ENCODE measurements around the gene ATXN7L1.

ATXN7L1 gene, protein sequence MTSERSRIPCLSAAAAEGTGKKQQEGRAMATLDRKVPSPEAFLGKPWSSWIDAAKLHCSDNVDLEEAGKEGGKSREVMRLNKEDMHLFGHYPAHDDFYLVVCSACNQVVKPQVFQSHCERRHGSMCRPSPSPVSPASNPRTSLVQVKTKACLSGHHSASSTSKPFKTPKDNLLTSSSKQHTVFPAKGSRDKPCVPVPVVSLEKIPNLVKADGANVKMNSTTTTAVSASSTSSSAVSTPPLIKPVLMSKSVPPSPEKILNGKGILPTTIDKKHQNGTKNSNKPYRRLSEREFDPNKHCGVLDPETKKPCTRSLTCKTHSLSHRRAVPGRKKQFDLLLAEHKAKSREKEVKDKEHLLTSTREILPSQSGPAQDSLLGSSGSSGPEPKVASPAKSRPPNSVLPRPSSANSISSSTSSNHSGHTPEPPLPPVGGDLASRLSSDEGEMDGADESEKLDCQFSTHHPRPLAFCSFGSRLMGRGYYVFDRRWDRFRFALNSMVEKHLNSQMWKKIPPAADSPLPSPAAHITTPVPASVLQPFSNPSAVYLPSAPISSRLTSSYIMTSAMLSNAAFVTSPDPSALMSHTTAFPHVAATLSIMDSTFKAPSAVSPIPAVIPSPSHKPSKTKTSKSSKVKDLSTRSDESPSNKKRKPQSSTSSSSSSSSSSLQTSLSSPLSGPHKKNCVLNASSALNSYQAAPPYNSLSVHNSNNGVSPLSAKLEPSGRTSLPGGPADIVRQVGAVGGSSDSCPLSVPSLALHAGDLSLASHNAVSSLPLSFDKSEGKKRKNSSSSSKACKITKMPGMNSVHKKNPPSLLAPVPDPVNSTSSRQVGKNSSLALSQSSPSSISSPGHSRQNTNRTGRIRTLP

DNA sequence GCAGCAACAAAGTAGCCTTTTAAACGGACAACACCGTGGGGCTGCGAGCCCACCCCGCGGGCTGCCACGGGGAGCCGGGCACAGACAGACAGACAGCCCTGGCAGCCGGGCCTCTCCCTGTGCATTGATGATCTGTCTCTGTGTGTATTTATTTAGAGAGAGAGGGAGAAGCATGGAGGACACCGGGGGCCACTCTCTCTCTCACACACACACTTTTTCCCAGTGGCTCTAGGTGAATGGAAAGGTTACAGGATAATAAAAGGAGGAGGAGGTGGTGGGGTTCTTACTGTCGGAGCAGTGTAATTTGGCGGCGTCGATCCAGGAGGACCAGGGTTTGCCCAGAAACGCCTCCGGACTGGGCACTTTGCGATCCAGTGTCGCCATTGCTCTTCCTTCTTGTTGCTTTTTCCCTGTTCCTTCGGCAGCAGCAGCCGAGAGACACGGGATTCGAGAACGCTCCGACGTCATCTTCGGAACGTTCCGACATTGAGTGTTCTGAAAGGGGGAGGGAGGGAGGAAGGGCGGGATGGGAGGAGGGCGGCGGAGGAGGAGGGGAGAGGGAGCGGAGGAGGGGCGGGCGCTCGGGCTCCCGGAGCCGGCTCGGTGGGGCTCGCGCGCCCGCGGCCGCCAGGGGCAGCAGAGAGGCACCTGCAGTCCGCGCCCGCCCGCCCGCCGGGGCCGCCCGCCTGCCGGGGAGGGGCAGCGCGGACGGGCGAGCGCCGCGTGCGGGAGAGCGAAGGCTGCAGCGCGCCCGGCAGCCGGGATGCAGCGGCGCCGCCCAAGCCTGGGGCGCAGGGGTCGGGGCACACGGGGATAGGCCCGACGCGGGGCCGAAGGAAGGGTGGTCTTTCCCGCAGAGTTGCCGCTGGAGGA is at the start of gene ATXN7L1:
ATXN7L1 (minus strand) TSS at position 509 of the 873 bp plus-strand sequence; CDS start at position 468, 41 bp downstream.
- ATAC-seq = peak; percentile 84 to 87

DNA sequence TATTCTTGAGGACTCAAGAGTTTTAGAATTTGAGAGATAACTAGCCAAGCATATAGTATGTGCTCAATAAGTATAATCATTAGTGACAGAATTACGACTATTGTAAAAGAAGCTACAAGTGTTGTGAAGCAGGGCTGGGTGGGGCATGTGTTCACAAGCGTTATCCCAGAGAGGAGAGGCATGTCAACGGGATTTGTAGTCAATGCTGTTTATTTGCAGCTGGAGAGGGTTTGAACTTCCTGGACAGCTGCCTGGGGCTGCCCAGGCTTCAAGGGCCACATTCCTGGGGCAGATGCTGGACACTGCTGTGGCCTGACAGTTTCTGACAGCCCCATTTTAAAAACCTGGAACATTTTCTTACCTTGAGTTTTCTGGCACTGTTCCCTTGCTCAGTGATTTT is 49.7 kb upstream of the ATXN7L1 start:
- ATAC-seq = no peak

DNA sequence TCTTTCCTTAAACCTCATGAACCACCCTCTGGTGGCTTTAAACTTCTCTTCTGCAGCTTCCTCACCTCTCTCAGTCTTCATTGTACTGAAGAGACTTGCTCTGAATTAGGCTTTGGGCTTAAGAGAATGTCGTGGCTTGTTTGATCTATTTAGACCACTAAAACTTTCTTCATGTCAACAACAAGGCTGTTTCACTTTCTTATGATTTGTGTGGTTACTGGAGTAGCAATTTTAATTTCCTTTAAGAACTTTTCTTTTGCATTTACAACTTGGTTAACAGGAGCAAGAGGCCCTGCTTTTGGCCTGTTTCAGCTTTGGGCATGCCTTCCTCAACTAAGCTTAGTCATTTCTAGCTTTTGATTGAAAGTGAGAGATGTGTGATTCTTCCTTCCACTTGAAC is 48.5 kb upstream of the ATXN7L1 start:
- ATAC-seq = peak; percentile 76 to 78

- ATAC-seq = no peak
Measured at GRCh38 chr7:105920766-105921165, 44.4 kb upstream of the ATXN7L1 start.

DNA sequence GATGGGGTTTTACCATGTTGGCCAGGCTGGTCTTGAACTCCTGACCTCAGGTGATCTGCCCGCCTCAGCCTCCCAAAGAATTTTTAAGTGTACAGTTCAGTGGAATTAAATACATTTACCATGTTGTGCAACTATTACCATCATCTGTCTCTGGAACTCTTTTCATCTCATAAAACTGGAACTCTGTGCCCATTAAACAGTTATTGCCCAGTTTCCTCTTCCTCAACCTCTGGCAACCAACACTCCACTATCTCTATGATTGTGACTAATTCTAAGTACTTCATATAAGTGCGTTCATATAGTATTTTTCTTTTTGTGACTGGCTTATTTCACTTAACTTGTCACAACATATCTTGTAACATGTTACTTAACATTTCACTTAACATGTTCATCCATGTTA is 41.3 kb upstream of the ATXN7L1 start:
- ATAC-seq = no peak

DNA sequence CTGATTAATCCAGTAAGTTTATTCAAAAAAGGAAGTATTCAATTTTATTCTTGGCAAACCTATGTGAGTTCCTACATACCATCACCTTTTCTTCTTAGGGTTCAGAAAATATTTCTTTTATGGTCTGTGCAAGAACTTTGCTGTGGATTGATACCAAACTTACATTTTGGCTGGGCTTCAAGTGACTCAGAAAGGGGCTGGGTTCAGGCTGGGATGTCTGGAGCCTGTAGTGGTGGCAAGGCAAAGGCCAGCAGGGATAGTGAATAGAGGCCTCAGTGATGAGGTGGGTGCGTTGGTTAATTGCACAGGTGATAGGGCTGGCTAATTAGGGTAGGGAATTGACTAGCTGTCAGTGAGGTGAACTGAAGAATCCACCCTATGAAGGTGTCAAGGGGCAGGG is 40.2 kb upstream of the ATXN7L1 start:
- ATAC-seq = no peak

GRCh38 chr7:105913947-105914346 is 37.5 kb upstream of the ATXN7L1 start:
- no peak for ATAC-seq

DNA sequence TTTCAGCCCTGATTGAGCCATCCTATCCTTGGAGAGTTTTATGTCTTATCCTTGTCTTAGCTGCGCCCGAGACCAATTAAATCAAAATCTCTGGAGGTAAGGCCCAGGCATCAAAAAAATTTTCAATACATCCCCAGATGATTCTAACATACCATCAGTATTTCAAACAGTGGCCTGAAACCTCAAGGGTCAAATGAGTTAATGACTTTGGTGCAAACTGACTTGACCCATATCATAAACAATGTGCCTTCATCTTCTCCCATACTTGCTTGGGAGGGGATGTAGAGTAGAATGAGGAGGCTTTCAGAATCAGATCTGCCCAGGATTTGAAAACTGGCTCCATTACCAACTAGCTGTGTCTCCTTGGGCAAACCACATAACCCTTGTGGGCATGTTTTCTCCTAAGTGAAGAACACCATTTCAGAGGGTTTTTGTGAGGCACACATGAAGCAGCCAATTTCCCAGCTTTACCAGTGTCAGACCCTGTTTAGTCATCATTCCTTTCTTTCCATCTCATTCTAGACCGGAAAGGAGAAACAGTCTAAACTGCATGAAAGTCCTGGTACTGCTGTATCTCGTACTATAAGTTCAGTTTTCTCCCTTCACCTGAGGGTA is 35.7 kb upstream of the ATXN7L1 start:
- no peak for ATAC-seq

GRCh38 chr7:105910172-105910571 is 33.8 kb upstream of the ATXN7L1 start:
- ATAC-seq = no peak

DNA sequence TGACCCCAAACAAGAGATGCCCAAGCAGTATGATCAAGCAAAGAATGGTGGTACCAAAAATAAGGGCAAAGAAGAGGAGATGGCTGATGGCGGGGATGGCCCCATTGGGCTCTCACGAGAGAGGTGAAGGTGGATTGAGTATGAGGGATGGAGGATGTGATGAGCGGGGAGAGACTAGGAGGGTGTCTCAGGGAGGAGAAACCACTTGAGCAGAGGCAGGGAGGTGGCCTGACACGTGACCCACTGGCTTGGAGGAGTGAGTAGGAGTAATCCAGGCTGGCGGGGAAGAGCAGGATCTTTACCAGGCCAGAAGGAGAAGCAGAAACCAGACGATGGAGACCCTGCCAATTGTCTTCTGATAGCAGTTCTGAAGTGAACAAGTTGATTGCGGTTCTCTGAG is 33.3 kb upstream of the ATXN7L1 start:
- ATAC-seq = no peak

GRCh38 chr7:105907129-105907846 is 30.9 kb upstream of the ATXN7L1 start:
- no peak for ATAC-seq

GRCh38 chr7:105906695-105907094 is 30.3 kb upstream of the ATXN7L1 start:
- ATAC-seq = no peak

- no peak for ATAC-seq
Measured at GRCh38 chr7:105905910-105906568, 29.6 kb upstream of the ATXN7L1 start.

DNA sequence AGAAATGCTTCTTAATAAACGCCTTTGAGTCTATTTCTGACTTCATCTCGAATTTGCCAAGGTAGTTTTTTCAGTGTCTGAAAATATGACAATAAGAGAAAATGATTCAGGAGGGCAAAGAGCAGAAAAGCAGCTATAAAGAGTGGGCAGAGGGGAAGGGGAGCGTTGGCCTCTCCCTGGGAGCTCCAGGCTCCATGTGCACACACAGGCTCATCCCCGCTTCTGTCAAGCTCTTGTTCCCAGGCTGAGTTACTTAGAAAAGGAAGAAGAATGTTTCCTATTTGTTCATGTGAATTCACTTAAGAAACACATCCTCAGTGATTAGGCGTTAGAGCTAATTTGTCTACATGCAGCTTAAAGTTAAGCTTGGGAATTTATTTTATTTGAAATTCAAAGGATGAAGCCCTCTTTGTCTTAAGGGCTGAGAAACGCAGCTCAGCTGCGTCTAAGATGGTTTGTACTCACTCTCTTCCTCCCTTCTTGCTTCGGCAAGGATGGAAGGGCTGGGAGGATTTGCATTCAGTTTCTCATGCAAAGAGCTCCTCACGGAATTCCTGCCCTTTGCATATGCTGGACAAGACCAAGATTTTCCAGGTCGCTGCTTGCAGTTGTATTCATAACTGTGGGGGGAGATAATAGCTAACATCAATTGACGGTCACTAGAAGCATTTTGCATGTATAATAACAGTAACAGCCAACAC is 29.0 kb upstream of the ATXN7L1 start:
- no peak for ATAC-seq

DNA sequence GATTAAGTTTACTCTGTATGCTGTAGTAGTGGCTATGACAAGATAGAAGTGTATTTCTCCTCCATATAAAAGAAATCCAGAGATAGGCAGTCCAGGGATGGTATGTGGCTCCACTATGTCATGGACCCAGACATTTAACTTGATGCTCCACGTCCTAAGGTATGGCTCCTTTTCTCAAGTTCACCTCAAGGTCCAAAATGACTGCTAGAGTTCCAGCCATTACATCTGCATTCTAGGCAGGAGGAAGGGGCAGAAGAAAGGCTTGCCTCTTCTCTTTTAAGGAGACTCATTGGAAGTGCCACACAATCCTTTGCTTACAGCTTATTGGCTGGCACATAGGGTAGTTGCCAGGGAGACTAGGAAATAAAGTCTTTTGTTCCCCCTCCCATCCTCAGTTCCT is 27.7 kb upstream of the ATXN7L1 start:
- ATAC-seq = no peak

DNA sequence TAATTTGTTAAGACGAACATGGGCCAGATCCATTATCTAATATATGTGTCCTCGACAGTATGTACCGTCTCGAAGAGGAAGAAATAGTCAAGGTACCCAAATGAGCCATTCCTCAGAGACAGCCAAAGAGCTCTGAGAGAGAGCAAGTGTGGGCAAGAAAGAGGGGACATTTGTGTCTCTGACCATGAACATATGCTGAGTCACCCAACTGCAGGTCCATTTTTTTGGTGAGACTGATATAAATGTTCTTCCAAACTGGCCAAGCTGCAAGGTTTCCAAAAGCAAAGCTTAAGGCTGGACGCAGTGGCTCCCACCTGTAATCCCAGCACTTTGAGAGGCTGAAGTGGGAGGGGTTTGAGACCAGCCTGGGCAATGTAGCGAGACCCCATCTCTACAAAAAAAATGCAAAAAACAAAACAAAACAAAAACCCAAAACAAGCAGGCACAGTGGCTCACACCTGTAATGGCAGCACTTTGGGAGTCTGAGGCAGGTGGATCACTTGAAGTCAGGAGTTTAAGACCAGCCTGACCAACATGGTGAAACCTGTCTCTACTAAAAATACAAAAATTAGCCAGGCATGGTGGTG is 26.0 kb upstream of the ATXN7L1 start:
- no peak for ATAC-seq

GRCh38 chr7:105897999-105898398 is 21.6 kb upstream of the ATXN7L1 start:
- no peak for ATAC-seq

- no peak for ATAC-seq
Measured at GRCh38 chr7:105896407-105896911, 20.1 kb upstream of the ATXN7L1 start.

GRCh38 chr7:105894131-105894530 is 17.7 kb upstream of the ATXN7L1 start:
- ATAC-seq = no peak

- ATAC-seq = no peak
Measured at GRCh38 chr7:105892387-105892786, 16.0 kb upstream of the ATXN7L1 start.

Measured in activated CD4-positive, CD25-positive, alpha-beta regulatory T cell treated with anti-CD3 and anti-CD28 coated beads, Interleukin-2, amount 50 U/mL, for 24 hours (primary cell).